ENCODE results near the gene PATJ. TPM values are rescaled to one million over a fixed set of nuclear protein-coding genes. Genes with fewer than 3 reads are reported as not detected.
A peak's percentile ranks its signal among the peaks of the same experiment; 100 is the strongest.

Gene PATJ
- total RNA-seq, 1 donor from 2014 or later = 2.0 TPM

DNA sequence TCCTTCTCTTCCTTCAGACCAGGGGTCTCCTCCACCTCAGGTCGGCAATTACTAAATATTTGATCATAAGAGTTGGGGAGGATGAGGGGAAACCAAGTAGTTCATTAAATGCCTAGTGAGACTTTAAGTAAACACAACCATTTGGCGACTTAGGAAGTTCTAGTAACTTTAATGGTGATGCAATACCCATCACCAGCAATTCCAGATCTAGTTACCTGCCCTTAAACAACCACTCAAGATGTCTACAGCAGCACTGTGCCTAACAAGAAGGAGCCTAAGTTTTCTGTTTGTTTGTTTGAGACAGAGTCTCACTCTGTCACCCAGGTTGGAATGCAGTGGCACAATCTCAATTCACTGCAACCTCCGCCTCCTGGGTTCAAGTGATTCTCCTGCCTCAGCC, 395.7 kb downstream of the PATJ start:
- H3K27ac Mint-ChIP-seq (ENCODE audit: unreplicated experiment) = no peak overlapping the region
- H3K36me3 Mint-ChIP-seq (ENCODE audit: unreplicated experiment) = no peaks in the 10 kb centered on the region
- no peaks in the 10 kb centered on the region for H3K9me3 Mint-ChIP-seq (ENCODE audit: unreplicated experiment)
- no peak overlapping the region for H3K4me3 Mint-ChIP-seq (ENCODE audit: unreplicated experiment)
- no peaks in the 10 kb centered on the region for H3K4me1 Mint-ChIP-seq (ENCODE audit: low read depth, unreplicated experiment)
- DNase-seq = no peak
- TF ChIP-seq, protein P1, sequence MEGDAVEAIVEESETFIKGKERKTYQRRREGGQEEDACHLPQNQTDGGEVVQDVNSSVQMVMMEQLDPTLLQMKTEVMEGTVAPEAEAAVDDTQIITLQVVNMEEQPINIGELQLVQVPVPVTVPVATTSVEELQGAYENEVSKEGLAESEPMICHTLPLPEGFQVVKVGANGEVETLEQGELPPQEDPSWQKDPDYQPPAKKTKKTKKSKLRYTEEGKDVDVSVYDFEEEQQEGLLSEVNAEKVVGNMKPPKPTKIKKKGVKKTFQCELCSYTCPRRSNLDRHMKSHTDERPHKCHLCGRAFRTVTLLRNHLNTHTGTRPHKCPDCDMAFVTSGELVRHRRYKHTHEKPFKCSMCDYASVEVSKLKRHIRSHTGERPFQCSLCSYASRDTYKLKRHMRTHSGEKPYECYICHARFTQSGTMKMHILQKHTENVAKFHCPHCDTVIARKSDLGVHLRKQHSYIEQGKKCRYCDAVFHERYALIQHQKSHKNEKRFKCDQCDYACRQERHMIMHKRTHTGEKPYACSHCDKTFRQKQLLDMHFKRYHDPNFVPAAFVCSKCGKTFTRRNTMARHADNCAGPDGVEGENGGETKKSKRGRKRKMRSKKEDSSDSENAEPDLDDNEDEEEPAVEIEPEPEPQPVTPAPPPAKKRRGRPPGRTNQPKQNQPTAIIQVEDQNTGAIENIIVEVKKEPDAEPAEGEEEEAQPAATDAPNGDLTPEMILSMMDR (IDR thresholded peaks at IDR 0.05; ENCODE audit: partially characterized antibody, unreplicated experiment) = no peak
- H3K27me3 Mint-ChIP-seq (ENCODE audit: unreplicated experiment) = peaks cover 2% of the 10 kb centered on the region

GRCh38 chr1:62139410-62139809, 397.1 kb downstream of the PATJ start:
- no peaks in the 10 kb centered on the region for H3K4me1 Mint-ChIP-seq (ENCODE audit: low read depth, unreplicated experiment)
- H3K36me3 Mint-ChIP-seq (ENCODE audit: unreplicated experiment) = no peaks in the 10 kb centered on the region
- TF ChIP-seq, protein P1 (IDR thresholded peaks at IDR 0.05; ENCODE audit: partially characterized antibody, unreplicated experiment) = no peak
- peaks cover 2% of the 10 kb centered on the region for H3K27me3 Mint-ChIP-seq (ENCODE audit: unreplicated experiment)
- no peaks in the 10 kb centered on the region for H3K9me3 Mint-ChIP-seq (ENCODE audit: unreplicated experiment)
- DNase-seq = no peak
- H3K4me3 Mint-ChIP-seq (ENCODE audit: unreplicated experiment) = no peak overlapping the region
- H3K27ac Mint-ChIP-seq (ENCODE audit: unreplicated experiment) = no peak overlapping the region

DNA sequence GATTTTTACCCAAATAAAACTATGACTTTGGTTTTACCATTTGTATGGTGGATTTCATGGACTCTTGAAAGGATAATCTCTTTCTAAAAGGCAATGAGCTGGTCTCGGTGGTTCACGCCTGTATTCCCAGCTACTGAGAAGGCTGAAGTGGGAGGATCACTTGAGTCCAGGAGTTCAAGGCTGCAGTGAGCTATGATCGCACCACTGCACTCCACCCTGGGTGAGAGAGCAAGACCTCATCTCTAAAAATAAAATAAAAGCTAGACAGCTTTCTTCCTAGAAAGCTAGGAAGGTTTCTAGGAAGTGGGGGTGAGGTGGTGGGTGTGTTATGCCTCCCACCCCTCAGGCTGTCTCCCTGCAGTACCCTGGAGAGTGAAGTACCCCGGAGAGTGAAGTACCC, 398.4 kb downstream of the PATJ start:
- Mint-ChIP-seq H3K27me3 (ENCODE audit: unreplicated experiment) (peaks cover 2% of the 10 kb centered on the region), H3K27ac (ENCODE audit: unreplicated experiment) (no peak overlapping the region), H3K36me3 (ENCODE audit: unreplicated experiment) (no peaks in the 10 kb centered on the region), H3K4me1 (ENCODE audit: low read depth, unreplicated experiment) (no peaks in the 10 kb centered on the region), H3K4me3 (ENCODE audit: unreplicated experiment) (no peak overlapping the region), H3K9me3 (ENCODE audit: unreplicated experiment) (no peaks in the 10 kb centered on the region)
- DNase-seq = no peak
- TF ChIP-seq, protein P1 (IDR thresholded peaks at IDR 0.05; ENCODE audit: partially characterized antibody, unreplicated experiment) = no peak

GRCh38 chr1:62142496-62142895, 400.2 kb downstream of the PATJ start:
- no peak overlapping the region for H3K27ac Mint-ChIP-seq (ENCODE audit: unreplicated experiment)
- no peaks in the 10 kb centered on the region for H3K4me1 Mint-ChIP-seq (ENCODE audit: low read depth, unreplicated experiment)
- peaks cover 2% of the 10 kb centered on the region for H3K27me3 Mint-ChIP-seq (ENCODE audit: unreplicated experiment)
- no peaks in the 10 kb centered on the region for H3K9me3 Mint-ChIP-seq (ENCODE audit: unreplicated experiment)
- TF ChIP-seq, protein P1 (IDR thresholded peaks at IDR 0.05; ENCODE audit: partially characterized antibody, unreplicated experiment) = no peak
- no peaks in the 10 kb centered on the region for H3K36me3 Mint-ChIP-seq (ENCODE audit: unreplicated experiment)
- DNase-seq = no peak
- no peak overlapping the region for H3K4me3 Mint-ChIP-seq (ENCODE audit: unreplicated experiment)

DNA sequence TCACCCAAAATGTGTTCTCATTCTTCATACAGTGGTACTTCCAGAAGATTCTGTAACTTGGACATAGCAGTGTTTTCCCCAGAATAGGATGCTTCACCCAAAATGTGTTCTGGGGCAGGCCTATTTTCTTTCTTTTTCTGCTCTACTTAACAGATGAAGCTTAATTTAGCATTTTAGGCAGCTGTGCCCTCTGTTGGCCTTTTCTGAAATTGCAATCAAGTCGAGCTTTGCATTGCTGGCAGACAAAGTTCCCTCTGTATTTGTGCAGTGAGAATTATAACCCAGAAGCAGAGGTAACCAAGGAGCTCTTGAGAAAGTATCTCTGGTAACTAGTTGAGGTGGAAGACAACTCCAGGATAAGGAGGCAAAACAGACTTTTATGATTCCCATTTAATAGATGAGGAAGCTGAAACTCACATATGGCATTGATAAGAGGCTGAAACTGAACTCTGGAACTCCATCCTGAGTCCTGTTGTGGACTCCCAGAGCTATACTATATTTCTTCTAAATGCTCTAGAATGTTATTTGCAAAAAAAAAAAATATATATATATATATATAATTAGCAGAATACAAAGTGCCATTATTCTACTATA, 402.1 kb downstream of the PATJ start:
- Mint-ChIP-seq H3K36me3 (ENCODE audit: unreplicated experiment) (no peaks in the 10 kb centered on the region), H3K27me3 (ENCODE audit: unreplicated experiment) (peaks cover 2% of the 10 kb centered on the region)

More for the DNA sequence above, 402.1 kb downstream of the PATJ start:
- Mint-ChIP-seq H3K4me1 (ENCODE audit: low read depth, unreplicated experiment) (no peaks in the 10 kb centered on the region), H3K4me3 (ENCODE audit: unreplicated experiment) (no peak overlapping the region), H3K9me3 (ENCODE audit: unreplicated experiment) (no peaks in the 10 kb centered on the region), H3K27ac (ENCODE audit: unreplicated experiment) (no peak overlapping the region)
- TF ChIP-seq, protein P1 (IDR thresholded peaks at IDR 0.05; ENCODE audit: partially characterized antibody, unreplicated experiment) = peak; percentile 84
- peak; percentile 55 for DNase-seq
